Pulmonary artery endothelial cell (primary cell): Measurements from ENCODE around the gene GCSAM. TPM values are rescaled to one million over a fixed set of nuclear protein-coding genes. Genes with fewer than 3 reads are reported as not detected.
A peak's percentile ranks its signal among the peaks of the same experiment; 100 is the strongest.

ENCODE experiments used
- DNase-seq: peaks from one replicate; pipeline ENCODE4 v3.0.0-alpha.2; 2011; ENCODE audit warnings: low read depth, low spot score
- total RNA-seq: library from RNA; depleted of rRNA; stranded (reverse); fragments of >200 nt; gene quantifications from 2 replicates; pipeline ENCODE4 v1.2.3, GENCODE V29; 2014

The GCSAM gene
- total RNA-seq, 1 donor from 2014 or later: not detected

DNA sequence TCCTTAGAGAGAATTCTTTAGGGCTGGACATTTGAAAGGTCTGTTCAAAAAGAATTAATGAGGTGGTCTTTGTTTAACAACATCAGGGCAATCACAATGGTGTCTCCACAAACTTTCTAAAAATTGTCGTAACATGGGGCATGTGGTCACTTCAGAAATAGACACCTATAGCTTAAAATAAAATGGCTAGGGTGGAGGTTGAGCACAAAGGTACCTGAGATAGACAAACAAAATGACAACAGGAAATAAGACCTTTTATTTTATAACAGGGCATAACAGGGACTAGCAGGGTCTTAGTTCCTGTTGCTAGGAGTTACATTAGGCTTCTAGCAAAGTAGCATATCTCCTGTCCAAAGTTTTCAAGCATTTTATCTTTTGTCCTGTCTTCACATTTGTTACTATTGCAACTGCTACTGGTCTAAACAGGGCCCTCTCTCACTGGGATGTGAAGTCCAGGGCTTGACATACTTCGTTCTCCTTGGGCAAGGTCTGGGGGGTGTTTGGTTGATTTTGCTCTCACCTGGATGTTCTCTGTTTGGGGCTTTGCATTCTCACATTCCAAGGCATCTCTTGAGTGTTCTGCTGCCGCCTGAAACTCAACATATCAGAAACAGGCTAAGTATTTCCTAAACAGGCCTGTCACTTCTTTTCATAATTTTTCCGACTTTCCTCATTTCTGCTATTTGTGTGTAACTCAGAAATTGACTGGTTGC is 3.0 kb downstream of the GCSAM start:
- no peak for DNase-seq

DNA sequence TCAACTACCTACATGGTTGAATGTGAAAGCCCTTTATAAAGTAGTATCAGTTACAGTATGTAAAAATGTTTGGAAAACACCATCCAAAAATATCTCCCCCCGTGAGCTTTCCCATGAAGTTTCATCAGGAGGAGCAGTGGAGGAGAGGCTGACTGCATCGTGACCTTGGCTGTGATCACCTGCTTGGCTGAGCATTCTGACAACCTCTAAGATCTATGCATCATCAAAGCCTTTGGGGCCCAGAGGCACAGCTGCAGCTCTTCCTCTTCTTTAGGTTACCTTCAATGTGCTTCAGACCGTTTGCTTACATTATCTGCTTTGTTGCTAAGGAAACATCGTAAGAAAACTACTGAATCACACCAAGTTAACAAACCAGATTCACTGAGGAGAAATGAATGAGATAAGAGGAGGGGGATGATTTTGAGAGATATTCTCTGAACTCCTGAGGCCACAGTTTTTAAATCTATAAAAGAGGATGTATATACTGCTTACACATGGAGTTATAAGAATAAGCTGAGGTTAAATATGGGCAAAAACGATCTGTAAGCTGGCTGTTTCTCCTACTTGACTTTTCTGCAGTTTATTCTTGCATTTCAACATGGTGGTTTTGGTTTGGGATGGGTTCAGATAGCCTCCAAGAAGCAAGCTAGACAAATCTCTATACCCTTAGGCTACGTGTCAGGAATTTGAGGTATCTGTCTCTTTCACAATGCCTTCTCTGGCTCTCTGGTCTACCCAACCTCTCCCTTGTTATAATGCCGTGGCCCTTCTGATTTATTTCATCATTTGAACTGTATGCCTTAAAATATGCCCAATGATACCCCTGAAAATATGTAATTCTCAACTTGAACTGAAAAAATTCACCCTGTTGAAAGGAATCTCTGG is 4.0 kb downstream of the GCSAM start:
- DNase-seq: no peak

DNA sequence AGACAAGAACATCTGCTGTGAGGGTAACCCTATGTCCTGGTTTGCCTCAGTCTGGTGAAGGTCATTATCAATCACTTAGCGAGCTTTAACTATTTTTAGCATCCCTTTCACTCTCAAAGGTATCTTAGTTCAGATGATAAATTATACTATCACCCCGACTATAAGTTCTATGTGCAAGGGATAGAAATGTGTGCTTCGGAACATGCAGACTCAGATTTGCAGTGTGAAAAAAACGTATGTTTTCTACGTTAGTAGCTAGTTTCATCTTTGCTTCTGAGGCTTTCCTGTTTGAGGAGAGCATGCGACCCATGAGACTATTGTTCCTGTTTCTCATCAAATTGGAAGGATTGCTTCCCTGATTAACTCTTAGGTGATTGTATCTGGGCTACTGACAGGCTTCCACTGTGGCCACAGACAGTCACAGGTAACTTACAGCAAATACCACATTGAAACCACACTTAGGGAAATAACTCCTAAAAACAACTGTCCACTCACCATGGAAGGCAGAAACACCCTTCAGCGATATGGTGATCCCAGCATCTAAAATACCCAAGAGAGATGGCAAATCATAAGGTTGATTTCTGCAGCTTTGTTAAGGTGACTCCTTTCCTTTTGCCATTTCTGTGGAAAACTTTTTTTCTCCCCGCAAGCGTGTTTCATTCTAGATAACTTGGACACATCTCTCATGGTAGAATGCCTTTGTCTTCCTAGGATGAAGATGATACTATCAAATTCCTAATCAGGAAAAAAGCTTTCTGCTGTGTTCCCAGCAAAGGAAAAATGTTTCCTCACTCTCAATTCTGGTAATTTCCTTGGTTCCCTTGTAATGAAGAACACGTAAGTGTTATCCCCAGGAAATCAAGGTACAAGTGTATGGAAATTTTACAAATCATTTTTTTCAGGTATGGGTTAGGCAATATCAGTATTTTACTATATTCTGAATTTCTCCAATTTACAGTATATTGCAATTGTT is 5.2 kb downstream of the GCSAM start:
- DNase-seq: no peak

DNA sequence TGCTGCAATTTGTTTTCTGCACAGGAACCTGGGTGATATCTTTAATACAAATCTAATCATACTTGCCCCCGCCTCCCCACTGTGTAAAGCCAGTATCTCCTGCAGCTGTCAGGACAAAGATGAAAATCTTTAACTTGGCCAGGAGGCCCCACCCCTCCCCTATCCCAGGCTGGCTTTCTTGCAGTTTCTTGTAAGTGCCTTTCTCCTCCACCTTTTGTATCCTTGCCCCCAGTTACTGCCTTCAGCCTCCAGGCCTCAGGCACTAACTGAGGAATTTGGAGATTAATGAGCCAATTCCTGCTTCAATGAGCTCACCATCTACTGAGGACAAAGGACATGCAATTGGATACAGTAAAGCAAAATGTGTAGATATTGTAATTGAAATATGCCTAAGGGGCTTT is 6.5 kb downstream of the GCSAM start:
- DNase-seq: no peak

DNA sequence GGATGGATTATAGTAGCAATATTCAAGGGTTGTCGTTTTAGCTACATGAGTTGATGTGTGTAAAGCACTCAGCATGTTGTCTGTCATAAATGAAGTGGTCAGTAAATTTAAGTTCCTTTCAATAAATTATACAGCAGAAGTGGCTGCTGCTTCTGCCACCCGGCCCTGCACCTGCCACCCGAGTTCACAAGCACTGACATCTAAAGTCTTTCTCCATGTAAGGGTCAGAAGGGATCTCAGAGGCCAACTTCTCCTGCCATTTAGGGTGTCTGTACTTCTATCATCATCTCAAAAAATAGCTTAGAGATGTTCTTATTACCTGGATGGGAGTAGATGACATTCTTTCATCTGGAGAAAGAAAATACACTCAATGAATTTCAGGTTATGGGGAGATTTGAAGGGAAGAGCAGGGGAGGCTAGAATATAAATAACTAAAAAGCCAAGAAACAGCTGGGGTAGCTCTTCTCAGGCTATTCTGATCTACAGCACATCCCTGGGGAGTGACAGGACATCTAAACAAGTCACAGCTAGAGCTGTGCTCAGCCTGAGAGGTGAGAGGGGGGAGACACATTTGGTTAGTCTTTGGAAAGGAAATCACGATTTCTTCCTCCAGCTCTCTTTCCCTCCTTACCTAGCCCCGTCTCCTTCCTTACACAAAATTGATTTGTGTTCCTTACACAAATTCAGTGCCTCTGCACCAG is 8.0 kb downstream of the GCSAM start:
- DNase-seq: no peak

DNA sequence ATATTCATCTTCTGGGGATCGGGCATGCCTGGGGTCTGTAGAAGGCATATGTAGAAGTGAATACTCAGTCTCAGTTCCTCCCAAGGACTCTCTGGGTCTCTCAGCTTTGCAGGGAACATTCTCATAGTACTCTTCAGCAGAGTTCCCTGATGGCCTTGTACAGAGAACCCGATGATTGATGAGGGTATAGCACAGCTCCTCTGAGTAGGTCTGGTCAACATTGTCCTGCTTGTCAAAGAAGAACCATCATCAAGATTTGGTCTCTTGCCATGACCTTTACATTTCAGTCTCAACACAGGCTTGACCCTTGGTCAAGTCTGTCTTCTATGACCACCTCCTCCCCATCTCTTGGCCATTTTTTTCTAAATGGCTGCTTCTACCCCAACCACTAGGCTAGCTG is 9.5 kb downstream of the GCSAM start:
- no peak for DNase-seq

DNA sequence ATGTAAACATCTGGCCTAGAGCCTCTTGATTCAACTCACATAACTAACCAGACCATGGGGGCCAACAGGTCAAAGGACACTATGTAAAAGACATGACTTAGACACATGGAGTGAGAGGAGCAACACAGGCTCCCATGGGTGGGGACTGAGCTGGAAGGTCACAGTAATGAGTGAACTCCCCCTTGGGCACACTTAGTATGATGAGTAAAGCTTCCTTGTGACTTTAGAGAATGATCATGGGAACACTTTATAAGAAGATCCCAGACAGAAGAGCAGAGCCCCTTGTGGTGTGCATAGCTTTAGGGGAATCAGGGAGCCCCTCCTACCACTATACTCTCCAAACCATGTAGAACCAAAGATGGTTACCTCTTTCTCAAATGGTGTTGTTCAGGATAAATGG is 10.2 kb downstream of the GCSAM start:
- no peak for DNase-seq

DNA sequence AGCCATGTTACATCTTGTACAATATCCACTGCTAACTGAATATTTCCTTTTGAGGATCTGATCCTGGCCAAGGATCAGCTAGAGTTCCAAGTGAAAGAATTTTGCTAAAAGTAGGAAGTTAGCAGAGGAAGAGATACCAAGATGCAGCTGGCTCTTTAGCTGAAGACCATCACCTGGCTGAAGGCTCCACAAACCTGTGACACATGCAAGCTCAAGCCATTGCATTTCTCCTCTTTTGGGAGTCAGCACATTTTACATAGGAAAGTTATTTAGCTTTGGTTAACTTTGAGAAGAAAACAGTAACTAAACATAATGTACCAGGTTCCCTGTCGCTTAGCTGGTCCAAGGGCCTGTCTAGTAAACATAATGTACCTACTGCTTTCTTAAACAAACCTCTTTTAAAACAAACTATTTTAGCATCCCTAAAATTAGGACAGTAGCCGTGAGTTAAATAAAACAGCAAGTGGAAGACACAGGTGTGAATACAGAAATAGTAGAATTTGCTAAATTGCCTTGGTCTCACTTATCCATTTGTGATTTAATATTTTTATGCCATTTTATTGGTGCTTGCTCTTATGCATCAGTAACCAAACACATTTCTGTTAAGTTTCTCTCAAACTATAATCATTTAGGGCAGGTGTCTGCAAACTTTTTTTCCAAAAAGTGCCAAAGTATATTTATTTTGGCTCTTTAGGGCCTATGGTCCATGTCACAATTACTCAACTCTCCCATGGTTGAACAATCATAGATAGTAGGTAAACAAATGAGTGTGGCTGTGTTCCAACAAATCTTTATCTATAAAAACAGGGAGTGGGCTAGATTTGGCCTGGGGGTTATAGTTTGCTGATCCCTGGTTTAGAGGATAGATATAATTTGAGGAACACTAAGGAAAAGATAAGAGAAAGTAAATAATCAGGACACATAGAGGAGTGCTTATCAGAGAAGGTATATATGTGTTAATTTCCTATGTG is 11.2 kb downstream of the GCSAM start:
- no peak for DNase-seq

DNA sequence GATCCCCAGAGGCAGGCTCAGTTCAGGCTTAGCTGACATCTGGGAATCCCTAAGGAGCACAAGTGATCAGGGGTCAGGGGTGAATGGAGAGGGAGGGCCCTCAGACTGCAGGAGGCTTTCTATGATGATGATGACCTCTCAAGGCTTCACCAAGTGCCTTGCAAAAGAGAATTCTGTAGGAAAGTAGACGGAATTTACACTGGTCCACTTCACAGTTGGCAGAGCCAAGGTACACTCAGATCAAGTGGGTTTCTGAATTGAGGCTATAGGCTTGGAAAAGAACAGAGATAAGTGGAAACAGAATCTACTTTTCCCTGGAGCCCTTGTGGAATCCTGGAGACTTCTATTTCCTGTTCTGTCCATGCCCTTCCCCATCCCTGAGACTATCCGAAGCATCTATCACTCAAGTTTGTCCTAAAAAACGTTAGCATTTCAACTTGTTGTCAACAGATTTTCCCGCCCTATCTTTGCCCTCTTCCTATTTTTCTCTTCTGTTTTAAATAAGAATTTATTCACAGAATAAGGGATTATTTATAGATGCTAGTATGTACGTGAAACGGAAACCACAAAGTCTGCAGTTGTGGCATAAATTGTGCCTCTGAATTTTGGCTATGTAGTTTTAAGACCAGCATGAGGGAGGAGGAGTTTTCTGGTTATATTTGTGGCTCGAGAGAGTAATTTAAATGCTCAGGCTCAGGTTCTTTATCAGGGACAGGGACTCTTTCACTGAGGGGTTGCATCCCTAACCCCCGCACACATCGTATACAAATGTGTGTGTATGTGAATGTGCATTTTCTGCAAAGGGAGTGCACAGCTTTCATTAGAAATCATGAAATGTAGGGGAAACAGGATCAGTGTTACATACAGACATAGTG is 12.8 kb downstream of the GCSAM start:
- DNase-seq: no peak

DNA sequence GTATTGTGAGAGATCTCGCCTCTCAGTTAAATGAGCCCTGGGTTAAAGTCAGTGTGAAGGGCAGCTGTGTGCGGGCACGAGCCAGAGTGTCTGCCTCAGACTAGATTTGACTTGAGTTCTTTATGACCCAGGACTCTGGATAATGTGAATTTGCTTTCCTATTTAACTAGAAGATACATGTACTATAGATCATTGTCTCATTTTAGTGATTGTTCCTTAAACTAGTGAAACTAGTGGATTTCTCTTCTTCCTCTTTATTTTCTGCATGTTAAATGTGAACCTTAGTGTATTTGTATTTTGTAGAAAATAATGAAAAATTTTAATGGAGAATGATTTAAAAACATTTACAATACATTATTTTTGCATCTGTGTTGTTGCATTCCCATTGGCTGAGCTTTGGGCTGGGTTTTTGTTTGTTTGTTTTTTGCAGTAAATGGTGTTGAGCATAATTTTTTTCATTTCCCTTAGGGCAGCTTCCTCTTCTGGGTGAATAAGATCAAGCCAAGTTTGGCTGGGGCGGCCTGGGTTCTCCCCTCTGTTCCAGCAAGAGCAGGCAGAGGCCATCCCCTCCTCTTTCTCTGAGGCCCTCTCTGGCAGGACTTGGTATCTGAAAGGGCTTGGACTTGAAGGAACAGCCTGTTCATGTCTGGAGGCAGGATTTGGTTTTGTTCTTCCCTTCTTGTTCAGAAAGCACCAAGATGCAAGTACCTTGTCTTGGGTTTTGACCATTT is 15.0 kb downstream of the GCSAM start:
- no peak for DNase-seq

DNA sequence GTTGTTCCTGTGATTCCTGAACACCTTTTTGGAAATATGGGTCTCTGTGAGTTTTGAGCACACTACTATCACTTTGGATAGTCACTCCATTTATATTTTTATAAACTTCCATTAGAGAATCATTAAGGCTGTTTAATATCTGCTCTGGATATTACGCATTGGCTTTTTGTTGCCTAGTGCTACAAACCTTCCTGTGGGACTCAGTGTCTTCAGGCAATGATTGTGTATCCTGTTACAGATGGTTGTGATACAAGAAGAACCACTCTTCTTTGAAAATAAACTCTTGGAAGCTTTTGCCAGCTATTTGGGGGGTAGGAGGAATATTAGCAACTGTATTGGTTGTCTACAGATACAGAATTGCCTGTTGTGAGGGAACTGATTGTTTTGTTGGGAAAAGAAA is 15.6 kb downstream of the GCSAM start:
- no peak for DNase-seq

DNA sequence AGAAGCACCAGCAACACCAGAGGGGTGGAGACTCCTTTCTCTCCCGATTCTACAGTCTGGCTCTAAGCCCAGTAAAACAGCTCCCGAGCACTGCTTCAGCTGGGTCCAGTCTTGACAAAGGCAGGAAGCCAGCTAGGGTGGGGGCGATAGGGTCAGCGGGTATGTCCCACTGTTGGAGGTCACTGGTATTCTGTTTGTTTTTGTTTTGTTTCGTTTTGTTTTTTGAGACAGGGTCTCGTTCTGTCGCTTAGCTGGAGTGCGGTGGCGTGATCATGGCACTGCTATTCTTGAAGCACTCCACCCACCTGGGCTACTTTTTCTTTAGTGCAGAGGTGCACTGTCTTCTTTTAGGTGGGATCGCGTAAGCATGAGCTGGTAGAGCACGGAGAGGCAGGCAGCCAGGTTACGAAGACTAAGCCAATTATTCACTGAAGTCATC is 16.3 kb downstream of the GCSAM start:
- DNase-seq: no peak

DNA sequence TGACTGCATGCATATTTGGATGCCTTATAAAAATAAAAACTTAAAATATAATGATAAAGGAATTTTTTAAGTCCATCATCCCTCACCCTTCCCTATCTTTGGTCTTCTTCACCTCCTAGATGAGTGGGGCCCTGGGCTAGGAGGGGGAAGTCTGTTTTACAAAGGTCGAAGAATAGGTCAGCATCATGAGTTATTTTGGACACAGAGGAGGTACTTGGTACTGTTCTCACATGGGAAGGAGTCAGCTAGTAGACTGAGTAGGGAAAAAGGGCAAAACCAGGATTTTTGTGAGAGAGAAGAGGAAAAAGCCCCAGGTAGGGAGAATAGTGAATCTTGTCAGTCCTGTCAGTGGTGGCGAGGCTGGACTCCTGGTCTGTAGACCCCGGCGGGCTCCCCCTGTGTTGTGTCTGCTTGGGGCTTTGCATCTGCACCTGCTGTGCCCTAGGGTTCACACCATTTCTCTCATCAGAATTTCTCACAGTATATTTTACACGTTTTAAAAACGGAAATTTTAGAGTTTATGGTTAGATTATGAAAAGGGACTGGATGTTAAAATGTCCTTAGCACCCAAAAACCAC is 17.2 kb downstream of the GCSAM start:
- DNase-seq: no peak

DNA sequence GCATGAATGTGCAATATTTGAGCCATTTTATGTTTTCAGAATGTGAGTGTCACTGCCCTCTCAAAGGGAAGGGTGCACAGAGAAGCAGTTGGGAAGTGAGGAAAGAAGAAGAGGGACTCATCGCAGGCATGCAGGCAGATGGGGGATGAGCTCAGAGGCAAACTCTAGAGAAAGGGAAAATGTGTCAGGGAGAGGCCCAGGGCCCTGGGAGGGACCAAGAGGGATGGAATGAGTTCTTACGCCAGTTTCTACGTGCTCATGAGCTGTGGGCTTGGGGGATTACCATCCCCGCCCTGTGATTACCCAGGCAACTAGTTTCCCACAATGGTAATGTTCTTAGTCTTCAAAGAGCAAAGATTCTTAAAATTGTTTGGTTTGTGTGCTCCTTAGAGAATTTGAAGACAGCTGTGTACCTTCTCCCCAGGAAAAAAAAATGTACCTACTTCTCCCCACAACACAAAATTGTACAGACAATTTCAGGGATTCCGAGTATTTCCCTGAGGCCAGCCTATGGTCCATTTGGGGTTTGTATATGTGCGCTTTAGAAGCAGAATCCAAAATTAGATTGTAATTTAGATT is 17.8 kb downstream of the GCSAM start:
- DNase-seq: no peak

DNA sequence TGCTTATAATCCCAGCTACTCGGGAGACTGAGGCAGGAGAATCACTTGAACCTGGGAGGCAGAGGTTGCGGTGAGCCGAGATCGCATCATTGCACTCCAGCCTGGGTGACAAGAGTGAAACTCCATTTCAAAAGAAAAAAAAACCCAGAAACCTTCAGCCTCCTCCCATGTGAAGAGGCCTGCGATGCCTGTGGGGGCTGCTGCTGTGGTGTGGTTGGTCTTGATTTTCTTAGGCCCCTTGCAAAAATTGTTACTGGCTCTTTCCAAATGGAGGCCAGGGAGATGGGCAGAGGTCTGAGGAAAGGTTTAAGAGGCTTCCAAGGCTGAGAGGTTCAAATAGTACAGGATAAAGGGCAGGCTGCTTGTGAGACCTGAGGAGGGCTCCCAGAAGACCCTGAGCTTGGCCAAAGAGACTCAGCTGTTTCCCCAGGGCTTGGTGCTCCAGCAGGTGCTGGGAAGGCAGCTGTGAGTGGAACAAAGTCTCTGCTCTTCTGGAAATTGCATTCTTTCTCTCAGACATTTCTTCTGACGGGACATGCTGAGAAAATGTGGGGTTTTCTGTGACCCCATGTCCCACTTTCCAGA is 18.4 kb downstream of the GCSAM start:
- DNase-seq: no peak

DNA sequence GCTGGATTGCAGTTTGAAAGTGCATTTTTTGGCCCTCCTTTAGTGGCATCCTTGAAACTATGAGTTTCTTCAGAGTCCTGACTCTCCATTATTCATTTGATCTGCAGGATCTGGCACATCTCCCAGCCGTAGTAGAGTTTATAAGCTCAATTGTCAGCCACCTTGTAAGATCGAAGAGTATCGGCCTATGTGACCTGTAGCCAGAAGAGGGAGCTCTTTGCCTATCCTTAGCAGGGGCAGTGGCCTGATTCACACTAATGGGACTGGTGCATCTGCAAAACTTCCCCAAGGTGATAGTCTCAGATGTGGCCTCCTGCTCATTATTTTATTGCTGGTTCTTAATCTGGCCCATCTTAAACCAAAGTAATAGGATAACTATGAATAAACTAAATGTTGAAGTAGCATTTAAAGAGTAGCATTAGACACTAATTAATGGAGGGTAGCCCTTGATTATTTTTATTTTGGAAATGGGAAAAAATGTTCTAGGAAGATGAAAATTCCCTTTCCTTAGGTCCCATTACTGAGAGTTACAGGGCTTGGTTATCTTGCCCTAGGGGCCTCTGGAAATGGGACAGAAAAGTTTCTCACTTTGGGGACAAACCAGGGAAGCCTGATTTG is 21.2 kb downstream of the GCSAM start:
- peak; percentile 40 for DNase-seq

DNA sequence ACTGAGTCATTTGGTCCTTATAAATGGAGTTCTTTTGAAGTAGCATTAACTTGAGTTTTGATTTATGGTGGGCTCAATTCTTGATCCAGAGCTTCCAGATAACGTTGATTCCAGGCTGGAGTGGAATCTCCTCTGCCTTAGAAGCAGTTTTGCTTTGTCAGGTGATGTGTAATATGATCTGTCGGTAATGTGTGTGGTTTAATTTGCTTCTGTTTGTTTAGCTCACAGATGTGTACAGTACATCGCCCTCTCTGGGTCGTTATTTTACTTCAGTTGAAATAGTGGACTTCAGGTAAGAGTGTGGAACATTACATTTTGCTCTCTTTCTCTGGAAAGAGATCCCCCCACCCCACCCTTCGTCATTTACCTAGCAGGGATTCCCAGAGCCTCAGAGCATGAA is 23.7 kb downstream of the GCSAM start:
- no peak for DNase-seq
